Kasumi-1 (cell line): ENCODE data around the gene STEAP4.
"Not testable (repeated sequence)": the region's sequence is repeated elsewhere in the genome, so short reads cannot be mapped to it uniquely, and the experiment has no call there.

ENCODE experiments used
- DNase-seq, 2 experiments: peaks; one replicate each; lab custom pipeline; 2025; lab: John Stamatoyannopoulos, UW

STEAP4 gene

DNA sequence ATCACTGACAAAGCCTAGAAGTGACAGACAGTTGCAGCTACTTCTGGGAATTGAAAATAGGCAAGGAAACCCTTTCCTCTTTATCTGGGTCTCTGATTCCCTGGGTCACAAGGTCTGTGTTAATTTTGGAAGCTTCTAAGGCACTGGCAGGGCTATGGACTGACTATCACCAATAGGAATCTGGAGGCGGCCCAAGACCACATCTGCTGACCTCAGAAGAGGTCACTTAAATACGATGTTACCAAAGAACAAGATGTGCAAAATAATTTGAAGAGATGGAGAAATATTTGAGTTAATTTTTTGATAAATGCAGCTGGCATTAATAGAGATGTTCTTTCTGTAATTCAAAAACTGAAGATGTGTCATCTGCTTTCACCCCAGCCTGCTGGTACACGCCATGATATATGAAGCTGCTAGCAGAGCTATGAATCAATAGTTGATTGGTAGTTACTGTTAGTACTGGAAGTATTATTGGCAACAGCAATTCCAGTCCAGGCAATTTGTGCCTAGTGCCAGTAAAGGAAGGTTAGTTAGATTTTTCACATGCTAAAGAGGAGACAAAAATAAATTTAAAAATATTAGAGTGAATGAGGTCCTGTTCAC lies 5.5 kb upstream of the STEAP4 start:
- no peak for DNase-seq

GRCh38 chr7:88311675-88312036 lies 5.0 kb upstream of the STEAP4 start:
- DNase-seq = no peak

- no peak for DNase-seq
Observed at GRCh38 chr7:88310956-88311674, 4.4 kb upstream of the STEAP4 start.

DNA sequence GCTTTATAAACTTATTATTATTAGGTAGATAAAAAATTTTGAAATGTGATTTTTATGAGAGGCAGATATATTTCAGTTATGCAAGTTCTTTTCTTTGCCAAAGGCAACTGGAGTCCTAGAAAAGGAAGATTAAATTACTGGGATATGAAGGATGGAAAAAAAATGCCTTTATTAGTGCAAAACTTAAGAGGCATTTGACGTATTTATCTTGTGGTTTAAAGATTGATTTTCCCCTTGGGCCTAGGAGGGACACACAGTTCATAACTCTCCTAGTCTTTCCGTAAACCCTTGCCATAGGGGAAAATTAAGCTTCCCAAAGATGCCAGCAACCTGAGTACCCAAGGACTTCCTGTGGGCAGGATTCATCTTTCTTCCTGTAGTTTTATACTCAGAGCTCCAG lies 3.1 kb upstream of the STEAP4 start:
- DNase-seq = no peak

DNA sequence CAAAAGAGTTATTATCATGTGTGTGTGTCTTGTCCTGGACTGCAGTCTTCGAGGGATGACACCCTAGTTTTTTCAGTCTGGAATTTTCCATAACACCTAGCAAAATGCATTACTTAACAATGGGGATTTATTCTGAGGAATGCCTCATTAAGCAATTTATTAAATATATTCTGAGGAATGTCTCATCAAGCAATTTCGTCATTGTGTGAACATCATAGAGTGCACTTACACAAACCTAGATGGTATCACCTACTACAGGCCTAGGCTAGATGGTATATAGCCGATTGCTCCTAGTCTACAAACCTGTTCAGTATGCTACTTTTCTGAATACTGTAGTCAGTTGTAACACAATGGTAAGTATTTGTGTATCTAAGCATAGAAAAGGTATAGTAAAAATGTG lies 1.1 kb upstream of the STEAP4 start:
- DNase-seq = no peak

GRCh38 chr7:88307412-88307811 lies 718 bp upstream of the STEAP4 start:
- no peak for DNase-seq

DNA sequence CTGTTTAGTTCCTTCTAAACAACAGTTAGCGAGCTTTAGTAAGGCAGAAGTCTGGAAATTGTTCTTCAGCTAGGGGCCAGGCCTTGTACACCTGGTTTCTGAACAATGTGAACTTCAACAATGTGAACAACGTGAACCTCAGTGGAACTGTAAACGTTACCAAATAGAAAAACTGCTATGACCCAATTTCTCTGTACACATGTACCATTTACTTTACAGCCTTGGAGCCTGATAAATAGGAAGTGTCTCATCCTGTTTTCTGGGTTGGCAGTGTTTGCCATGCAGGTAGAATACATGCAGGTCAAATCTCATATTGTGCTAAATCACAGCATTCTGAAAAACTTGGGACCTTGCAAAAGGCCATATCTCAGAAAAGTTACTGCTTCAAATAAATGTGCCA lies 1.6 kb downstream of the STEAP4 start:
- no peak for DNase-seq

GRCh38 chr7:88302486-88302885 lies 4.2 kb downstream of the STEAP4 start:
- DNase-seq = no peak

DNA sequence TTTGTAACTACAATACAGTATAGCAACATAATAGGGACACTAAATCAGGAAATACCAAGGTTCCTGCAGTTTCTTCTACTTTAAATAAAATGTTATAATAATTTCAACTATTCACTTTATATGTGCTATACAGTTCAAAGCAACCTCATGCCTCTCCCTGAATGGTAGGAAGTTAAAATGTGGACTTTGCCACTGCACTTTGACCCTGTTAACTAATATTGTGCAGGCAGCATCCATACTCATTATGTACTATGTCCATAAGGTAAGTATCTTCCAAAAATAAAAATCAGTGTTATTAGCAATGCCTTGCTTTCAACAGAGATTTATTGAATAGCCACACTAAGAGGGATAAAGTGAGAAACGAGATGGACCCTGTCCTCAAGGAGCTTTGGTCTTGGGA lies 4.8 kb downstream of the STEAP4 start:
- DNase-seq = no peak

GRCh38 chr7:88300401-88300945 lies 6.2 kb downstream of the STEAP4 start:
- no peak for DNase-seq

DNA sequence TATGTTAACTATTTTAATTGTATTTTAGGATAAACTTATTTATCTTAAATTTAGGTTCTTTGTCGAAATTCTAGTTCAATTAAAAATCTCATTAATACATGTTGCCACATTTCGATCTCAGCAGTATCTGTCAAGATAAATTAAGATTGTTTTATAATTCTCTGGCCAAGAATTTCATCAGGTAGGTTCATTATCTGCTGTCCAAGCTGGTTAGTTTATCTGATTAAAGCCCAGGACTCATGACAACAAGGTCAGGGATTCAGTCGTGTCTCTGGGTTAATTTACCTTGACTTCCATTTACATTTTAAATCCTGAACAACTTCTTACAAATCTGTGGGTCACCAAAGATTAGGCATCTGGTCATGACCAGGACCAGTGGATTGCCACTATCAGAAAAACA lies 7.6 kb downstream of the STEAP4 start:
- no peak for DNase-seq

DNA sequence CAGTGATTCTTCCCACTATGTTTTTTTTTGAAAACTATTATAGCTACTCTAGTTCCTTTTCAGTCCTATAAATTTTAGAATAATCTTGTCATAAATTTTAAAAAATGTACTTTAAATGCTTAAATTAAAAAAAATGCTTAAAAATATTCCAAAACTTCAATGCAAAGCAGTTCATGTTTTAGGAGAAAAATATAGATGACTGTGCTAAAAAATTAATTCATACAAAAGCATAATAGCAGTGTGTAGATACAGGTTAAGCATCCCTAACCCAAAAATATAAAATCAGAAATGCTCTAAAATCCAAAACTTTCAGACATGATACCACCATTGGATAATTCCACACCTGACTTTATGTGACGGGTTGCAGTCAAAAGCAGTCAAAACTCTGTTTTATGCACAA lies 12.8 kb downstream of the STEAP4 start:
- no peak for DNase-seq

- no peak for DNase-seq
Observed at GRCh38 chr7:88291398-88292173, 15.1 kb downstream of the STEAP4 start.

- DNase-seq = no peak
Observed at GRCh38 chr7:88290491-88290890, 16.2 kb downstream of the STEAP4 start.

GRCh38 chr7:88289564-88290025 lies 17.1 kb downstream of the STEAP4 start:
- DNase-seq = no peak

GRCh38 chr7:88281749-88282148 lies 24.9 kb downstream of the STEAP4 start:
- DNase-seq = no peak

GRCh38 chr7:88280801-88281200 lies 25.9 kb downstream of the STEAP4 start:
- no peak for DNase-seq

DNA sequence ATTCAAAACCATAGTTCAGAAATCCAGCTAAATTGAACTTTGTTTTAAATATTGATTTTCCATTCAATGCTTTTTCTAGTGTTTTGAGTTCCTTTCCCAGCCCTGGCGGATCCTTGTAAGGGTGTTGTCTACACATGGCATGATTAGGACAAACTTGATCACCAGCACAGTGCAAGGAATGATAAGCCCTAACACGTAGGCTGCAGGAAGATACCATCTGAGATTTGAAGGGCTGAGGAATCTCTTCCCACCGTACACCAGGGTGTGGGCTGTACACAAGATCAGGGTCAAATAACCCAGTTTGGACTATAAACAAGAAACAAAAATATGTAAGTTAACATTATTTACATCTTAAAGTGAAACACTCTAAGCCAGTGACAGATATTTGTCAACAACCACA lies 27.4 kb downstream of the STEAP4 start:
- DNase-seq = no peak

GRCh38 chr7:88278881-88279280 lies 27.8 kb downstream of the STEAP4 start:
- DNase-seq = peak; percentile 28 to 36

- DNase-seq = no peak
Observed at GRCh38 chr7:88276605-88277153, 30.0 kb downstream of the STEAP4 start.

DNA sequence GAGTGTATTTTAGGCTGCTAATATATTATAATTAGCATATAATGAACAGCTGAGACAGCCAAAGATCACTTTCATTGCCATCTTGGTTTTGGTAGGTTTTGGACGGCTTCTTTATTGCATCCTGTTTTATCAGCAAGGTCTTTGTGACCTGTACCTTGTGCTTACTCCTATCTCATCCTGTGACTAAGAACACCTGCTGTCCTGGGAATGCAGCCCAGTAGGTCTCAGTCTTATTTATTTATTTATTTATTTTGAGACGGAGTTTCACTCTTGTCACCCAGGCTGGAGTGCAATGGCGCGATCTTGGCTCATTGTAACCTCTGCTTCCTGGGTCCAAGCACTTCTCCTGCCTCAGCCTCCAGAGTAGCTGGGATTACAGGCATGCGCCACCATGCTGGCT lies 31.8 kb downstream of the STEAP4 start:
- not testable (repeated sequence) for DNase-seq

- no peak for DNase-seq
Observed at GRCh38 chr7:88269586-88269985, 37.1 kb downstream of the STEAP4 start.

- peak; percentile 44 to 54 for DNase-seq
Observed at GRCh38 chr7:88268858-88269257, 37.8 kb downstream of the STEAP4 start.
